Pulmonary artery endothelial cell (primary cell): Measurements from ENCODE around the gene SLC6A6. TPM values are rescaled to one million over a fixed set of nuclear protein-coding genes. Genes with fewer than 3 reads are reported as not detected.
"Not testable (repeated sequence)": the region's sequence is repeated elsewhere in the genome, so short reads cannot be mapped to it uniquely, and the experiment has no call there.

Source experiments
- DNase-seq: peaks from one replicate; pipeline ENCODE4 v3.0.0-alpha.2; 2011; ENCODE audit warnings: low read depth, low spot score
- total RNA-seq: library from RNA; depleted of rRNA; stranded (reverse); fragments of >200 nt; gene quantifications from 2 replicates; pipeline ENCODE4 v1.2.3, GENCODE V29; 2014

SLC6A6 gene
- total RNA-seq, 1 donor from 2014 or later = 28.8 TPM

DNA sequence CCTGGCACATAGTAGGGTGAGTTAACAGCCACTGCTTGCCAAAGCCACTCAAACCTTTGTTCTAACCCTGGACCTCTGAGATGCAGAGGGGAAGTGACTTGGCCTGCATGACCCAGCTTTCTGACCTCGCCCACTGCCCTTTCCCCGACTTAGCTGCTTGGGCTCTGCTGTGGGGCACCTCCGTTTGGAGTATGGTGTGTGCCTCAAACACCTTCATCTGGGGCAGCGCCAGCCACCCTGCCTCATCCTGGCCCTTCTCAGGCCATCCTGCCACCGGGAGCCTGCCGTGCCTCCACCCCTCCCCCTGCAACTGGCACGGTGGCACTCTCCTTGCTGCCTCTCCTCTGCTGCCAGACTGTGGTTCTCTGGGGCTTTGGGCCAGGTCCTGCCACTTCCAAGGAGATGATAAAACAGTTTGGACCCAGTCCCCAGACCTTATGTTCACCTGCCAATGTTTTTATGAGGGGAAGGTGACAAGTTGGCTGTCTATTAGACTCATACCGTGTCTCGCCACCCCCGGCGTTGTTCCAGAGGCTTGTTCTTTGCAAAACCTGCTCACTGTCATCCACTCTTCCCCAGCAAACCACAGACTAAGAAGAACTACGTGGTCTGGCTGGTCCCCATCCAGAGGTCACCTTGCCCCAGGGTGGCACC is 32.2 kb downstream of the SLC6A6 start:
- no peak for DNase-seq

DNA sequence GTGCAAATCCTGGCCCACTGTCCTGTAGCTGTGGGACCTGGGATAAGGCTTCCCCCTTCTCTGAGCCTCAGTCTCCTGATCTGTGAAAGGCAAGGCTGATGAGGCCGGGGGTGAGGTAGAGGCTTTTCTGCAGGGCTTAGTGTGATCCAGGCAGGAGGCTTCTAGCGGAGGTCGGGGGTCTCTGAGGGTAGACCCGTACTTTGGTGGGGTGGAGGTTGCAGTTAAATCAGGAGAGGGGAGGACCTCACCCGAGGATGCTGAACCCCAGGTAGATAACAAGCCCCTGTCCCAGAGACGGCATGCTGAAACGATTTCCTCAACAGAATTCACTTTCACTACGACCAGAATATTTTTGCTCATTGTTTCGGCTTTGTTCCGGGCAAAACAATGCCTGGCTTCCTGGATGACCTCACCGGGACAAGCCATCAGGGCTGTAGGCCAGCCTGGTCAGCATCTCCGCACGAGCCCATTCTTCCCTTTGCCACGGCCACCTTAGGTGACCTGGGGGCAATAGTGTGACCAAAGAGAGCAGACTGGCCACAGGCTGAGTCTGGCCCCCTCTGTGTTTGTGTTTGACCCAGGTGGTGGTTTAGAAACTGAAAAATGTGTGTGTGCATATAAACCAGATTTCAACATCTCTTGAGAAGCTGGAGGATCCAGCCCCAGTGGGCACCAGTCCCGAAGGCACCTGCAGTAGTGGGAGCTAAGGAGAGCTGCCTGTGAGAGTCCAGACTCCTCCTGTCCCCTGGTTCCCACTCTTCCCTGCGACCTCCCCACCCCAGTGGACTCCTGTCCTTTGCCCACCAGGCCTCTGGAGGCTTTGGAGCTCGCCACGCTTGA is 33.0 kb downstream of the SLC6A6 start:
- peak; percentile 59 for DNase-seq

DNA sequence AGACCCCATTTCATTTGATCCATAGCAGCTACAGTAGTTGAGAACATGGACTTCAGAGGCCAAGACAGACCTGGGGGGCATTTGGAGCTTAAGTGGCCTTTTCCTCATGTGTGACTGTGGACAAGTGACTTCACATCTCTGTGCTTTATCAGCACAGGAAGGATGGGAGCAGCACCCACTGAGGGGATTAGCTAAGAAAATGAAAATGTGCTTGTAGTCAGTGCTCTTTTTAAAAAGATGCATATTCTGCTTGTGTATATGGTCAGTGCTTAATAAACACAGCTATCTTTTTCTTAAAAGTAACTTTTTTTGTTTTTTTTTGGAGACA is 34.5 kb downstream of the SLC6A6 start:
- no peak for DNase-seq

DNA sequence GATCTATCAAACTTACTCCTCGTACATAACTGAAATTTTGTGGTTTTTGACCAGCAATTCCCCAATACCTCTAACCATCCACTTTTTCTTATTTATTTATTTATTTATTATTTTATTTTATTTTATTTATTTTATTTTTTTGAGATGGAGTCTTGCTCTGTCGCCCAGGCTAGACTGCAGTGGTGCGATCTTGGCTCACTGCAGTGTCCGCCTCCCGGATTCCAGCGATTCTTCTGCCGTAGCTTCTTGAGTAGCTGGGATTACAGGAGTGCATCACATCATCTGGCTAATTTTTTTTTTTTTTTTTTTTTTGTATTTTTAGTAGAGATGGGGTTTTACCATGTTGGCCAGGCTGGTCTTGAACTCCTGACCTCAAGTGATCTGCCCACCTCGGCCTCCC is 35.3 kb downstream of the SLC6A6 start:
- DNase-seq = not testable (repeated sequence)

DNA sequence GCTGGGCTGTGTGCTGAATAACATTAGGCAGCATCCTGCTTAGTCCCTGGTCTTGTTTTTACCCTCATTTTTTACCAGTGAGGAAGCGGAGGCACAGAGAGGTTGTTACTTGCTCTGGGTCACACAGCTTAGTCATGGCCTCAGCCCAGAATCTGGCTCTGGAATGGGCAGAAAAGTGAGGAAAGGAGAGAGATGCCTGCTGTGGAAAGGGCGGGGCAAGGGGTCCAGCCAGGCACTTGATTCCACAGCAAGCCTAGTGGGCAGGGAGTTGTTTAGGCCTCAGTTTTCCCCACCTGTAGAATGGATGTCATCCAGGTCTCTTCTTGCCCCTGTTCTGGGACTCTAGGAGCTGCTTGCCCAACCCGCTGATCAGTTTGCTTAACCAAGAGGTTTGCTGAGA is 35.9 kb downstream of the SLC6A6 start:
- no peak for DNase-seq

DNA sequence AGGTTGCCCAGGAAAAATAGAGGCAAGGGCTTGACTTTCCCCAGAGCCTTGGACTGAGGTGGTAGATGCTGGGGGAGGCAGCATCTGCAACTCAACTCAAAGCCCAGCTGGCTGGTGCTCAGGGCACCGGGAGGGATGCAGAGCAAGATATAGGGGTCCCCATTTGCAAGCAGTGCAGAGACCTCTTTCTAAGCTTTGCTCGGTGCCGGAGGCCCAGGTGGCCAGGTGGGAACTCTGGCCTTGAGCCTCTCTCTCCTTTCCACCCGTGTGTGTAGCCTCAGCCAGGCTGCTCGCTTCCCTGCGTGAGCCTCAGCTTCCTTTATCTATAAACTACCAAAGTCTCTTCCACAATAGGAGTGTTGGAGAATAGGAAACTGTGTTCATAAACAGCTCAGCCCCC is 36.5 kb downstream of the SLC6A6 start:
- DNase-seq = no peak

DNA sequence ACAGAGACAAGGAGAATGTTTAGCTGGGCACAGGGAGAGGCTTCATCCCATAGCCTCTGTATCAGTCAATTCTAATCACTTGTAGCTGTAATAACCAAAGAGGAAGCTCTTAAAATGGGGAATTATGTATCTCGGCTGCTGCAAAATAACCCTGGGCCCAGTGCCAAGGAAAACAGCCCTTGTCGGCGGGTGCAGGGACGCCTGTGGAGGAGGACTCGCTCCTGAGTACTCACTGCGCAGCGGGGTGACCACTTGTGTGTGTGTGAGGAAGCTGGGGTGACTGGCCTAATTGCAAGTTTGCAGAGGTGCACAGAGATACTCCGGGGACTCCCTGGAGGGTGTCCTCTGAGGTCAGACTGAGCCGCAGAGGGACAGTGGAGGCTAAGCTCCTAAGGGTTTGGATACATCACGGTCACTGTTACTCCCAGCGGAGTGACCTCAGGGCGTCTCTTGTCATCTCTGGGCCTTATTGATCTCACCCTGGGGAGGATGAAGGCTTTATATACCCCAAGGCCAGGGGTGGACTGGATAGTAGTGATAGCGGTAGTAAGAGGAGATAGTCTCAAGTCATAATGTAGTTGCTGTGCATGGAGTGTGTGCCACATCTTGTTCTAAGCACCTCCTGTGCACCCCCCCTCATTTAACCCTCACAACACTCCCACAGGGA is 37.2 kb downstream of the SLC6A6 start:
- peak; percentile 35 for DNase-seq

DNA sequence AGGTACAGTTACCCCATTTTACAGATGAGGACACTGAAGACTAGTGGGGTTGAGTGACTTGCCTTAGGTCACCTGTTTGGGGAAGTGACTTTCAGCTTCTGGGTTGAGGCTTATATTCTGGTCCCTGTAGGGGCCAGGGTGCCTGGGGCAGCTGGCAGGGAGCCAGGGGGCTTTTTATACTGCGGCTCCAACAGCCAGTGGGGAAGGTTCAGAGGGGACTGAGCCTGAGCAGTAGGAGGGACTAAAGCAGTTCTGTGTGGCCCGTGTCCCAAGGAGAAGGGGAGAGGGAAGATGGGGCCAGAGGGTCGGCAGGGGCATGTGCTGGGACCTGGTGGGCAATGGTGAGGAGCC is 37.7 kb downstream of the SLC6A6 start:
- DNase-seq = no peak

DNA sequence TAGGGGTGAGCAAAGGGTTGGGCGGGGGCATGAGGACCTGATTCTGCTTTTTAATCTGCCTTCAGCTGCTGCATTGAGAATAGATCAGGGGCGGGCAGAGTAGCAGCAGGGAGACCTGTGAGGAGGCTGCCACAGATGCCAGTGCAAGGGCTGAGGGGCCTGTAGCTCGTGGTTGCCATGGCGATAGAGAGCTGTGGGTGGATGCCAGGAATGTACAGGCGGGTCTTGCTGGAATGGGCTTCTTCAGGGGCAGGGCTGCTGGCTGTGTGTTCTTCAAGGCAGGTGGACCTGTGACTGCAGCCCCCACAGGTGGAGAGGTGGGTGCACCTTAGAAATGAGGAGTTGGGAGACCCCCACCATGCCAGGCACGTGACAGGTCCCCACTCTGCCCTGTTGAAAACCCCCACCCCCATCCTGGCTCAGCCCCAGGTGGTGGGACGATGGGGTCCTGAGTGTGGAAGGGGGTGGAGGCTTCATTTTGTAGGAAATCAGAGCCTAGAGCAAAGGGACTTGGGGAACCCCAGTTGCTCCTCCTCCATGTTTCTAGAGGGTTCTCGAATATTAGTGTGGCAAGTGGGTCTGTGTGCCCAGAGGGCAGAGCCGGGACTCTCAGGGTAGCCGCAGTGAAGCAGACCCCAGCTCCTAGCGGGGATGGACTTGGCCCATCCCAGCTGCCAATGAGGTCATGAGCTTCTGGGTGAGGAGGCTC is 38.3 kb downstream of the SLC6A6 start:
- no peak for DNase-seq

DNA sequence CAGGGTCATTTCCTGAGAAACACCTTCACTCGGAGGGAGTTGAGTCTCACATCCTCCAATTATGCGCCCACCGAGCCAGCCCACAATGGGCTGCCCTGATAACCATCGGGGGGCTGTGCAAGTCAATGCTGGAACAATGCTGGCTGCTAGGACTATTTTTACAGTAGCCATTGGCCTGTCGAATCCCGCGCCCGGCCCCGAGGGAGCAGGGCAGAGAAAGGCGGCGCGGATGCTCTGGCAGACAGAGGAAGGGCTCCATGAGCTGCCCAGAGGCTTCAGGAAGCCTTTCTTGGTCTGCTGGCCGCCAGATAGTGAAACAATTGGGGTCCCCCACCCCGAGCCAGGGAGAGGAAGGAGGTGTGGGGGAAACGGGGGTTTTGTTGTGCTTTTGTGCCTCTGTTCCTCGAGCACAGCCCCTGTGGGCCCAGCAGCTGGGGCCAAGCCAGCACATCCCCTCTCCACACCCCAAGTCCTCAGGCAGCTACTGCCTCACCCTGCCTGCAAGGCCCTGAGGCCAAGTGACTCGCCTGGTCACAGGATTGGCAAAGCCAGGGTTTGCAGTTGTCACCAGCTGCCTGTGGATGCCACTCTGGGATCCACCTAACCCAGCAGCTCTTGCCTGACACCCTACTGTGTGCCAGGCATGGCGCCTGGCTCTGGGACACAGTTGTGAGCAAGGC is 39.0 kb downstream of the SLC6A6 start:
- no peak for DNase-seq

DNA sequence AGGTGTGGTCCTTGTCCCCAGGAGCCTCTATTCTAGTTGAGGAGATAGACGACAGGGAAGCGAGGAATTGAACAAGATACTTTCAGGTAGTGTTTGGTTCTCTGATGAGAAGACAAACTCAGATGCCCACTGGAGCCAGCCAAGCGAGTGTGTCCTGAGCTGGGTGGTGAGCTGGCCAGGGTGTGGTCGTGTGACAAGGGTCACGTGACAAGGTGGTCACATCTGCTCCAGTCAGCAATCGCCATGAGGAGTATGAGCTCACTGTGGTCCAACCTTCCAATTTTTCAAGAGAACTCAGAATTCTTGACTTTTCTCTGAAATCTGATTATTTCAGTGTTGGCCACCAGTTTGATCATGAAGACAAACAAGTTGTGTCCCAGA is 39.5 kb downstream of the SLC6A6 start:
- DNase-seq = no peak

DNA sequence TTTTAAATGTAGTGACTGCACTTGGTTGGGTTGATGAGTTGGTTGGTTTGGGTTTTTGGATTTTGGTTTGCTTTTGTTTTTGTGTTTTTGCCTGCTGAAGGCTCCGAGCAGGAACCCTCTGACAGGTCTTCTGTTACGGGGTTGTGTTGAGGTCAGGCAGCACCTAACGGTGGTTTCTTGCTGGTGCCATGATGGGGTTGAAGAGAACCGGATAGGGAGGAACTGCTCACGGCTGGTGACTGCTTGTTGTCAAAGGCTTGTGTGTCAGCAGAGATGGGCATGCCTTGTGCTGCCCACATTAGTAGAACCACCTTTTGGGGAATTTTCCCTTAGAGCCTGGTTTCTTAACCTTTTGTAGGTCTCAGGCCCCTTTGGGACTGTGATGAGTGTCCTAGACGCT is 42.0 kb downstream of the SLC6A6 start:
- DNase-seq = no peak

DNA sequence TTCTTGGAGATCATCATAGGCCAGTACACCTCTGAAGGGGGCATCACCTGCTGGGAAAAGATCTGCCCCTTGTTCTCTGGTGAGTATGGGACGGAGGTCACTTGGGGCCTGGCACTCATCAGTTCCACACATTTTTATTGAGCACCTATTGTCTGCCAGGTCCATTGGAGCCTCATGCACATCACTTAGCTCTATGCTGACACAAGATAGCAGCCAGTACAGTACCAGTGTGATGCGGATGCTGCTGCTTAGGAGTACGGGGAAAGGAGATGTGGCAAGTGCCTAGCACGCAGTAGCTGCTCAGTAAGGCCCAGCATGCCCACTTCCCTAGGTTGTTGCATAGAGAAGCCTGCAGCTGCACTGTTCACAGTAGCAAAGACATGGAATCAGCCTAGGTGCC is 43.4 kb downstream of the SLC6A6 start:
- no peak for DNase-seq

DNA sequence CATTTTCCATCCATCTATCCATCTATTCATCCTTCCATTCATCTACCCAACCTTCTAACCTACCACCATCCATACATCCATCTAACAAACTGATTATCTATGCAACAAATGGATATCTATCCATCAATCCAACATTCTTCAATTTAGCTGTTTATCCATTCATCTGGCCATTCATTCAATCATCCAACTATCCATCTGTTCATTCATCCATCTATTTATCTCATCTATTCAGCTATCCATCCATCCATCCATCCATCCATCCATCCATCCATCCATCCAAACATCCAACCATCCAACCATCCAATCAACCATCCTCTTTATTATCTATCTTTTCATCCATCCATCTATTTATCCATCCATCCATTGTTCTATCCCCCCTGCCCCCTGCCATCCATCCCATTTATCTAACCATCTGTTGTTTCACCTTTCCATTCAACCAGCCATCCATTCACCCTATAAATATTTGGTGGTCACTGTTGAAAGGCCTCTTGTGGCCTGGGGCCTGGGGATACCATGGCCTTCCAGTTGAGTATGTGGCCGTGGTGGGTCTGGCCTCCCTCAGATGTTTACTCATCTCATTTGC is 44.7 kb downstream of the SLC6A6 start:
- no peak for DNase-seq

DNA sequence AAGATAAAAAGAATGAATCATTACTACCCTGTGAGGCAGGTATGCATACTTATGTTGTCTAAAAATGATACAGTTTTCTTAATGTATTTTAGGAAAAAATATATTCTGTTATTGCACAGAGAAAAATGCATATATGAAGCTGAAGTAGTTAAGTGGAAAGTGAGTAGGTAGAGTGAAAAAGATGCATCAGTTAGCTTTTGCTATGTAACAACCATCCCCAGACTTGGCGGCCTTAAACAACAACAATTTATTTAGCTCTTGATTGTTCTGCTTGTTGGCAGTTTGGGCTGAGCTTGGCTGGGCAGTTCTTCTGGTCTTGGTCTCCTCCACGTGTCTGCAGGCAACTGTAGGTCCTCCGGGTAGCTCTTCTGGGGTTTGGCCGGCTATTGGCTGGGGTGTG is 45.7 kb downstream of the SLC6A6 start:
- no peak for DNase-seq

DNA sequence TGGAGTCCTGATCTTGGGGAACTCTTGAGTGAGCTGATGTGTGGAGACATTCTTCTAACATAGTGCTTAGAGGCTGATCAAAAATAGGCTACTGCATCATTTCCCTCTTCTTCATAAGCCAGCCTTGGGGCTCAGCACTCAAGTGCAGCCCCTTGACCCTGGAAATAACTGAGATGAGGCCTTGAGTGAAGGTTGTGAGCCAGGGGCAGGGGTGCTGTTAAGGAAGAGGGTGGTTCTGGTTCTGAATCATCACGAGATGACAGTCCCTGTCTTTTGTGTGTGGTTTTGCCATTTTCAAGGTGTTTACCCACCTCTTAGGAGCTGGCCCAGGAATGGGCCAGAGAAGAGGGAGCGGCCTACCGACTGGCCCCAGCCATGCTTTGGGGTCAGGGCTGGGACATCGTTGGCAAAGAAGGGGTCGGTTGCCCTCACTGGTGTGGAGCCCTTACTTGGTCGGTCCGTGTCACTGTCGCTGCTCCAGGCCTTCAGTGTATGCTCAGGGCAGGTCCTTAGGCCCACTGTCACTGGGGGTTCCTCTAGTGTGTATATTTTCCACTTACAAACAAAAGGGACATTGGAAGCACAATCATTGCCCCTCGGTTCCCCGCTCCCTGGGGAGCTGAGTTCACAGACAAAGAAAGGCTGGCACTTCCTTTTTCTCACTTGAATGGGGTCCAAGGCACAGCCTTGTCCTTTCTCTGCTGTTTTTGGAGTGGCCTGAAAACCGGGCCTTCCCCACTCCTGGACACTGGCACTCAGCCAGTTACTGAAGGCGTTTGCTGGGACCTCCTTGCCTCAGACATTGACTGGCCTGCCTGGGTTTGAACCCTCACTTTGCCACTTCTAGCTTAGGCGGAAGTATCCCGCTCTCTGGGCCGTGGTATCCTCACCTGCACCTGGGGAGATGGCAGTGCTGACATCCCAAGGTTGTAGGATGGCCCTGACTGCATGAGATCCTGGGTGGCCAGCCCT is 46.6 kb downstream of the SLC6A6 start:
- DNase-seq = no peak

DNA sequence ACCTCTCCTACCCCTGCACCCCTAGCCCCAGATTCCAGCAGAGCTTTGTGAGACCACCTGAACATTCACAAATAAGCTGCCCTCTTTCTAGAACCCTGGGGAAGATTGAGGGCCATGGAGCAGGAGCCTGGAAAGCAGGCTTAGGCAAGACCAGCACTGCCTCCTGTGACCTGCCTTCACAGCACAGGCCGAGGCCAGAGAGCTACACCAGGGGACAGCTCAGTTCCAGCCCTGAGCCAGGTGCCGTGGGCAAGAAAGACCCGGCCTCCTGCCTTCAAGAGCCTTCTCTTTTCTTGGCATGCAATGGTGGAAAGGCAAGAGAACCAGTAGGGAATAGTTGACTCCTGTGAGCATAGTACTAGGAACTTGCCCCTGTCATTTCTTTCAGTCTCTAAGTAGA is 48.1 kb downstream of the SLC6A6 start:
- DNase-seq = no peak

DNA sequence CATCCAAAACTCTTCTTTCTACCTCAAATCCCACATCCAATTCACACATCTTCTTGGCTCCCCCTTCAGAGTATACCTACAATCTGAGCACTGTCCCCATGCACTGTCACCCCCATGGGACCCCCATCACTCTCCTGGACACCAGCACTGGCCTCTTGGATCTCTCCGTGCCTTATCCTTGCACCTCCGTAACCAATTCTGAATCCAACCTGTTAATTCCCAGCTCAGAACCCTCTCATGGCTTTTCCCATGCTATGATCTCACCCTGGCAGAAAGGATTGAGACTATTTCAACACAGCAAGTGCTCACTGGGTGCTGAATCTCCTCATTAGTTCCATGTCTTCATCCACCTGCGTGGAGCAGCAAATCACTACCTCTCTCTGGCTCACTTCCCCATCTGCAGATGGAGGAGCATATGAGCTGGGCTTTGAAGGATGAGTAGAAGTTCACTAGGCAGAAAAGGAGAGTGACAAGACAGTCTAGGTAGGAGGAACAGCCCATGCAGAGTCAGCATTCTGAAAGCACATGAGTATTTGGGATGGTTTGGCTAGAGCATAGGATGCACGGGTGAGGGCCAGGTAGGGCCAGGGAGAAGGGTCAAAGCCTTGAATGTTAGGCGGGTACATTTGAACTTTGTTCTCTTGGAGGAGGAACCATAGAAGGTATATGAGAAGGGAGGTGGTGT is 48.7 kb downstream of the SLC6A6 start:
- no peak for DNase-seq
